ENCODE data around the gene HECA. TPM values are rescaled to one million over a fixed set of nuclear protein-coding genes. Genes with fewer than 3 reads are reported as not detected.
"Not testable (repeated sequence)": the region's sequence is repeated elsewhere in the genome, so short reads cannot be mapped to it uniquely, and the experiment has no call there.

HECA gene
- total RNA-seq, 2 donors from 2014 or later: 59.6 to 83.3 TPM

GRCh38 chr6:139151425-139152087, 16.7 kb downstream of the HECA start:
- no peaks in the 10 kb centered on the region for H3K9me3 Mint-ChIP-seq
- H3K27ac Mint-ChIP-seq: peak overlapping the region; percentile 94 to 99
- ATAC-seq: peak; percentile 4 to 18
- no peak for DNase-seq (ENCODE audit: low spot score in 2 of 2)
- peaks cover 4 to 45% of the 10 kb centered on the region in 2 donors for H3K36me3 Mint-ChIP-seq

GRCh38 chr6:139152088-139152891, 17.4 kb downstream of the HECA start:
- peak; percentile 55 to 72 for ATAC-seq
- H3K9me3 Mint-ChIP-seq: peaks cover 0 to 2% of the 10 kb centered on the region in 2 donors
- DNase-seq (ENCODE audit: low spot score in 2 of 2): no peak
- H3K27ac Mint-ChIP-seq: peak overlapping the region; percentile 94 to 99
- peaks cover 7 to 45% of the 10 kb centered on the region in 2 donors for H3K36me3 Mint-ChIP-seq

- peaks cover 0 to 7% of the 10 kb centered on the region in 2 donors for H3K9me3 Mint-ChIP-seq
- peak; percentile 32 to 53 for ATAC-seq
Measured at GRCh38 chr6:139152892-139153271, 18.0 kb downstream of the HECA start.

GRCh38 chr6:139153855-139154254, 19.0 kb downstream of the HECA start:
- DNase-seq (ENCODE audit: low spot score in 2 of 2) (no peak), ATAC-seq (peak; percentile 54 to 68)
- Mint-ChIP-seq H3K27ac (peak overlapping the region; percentile 83 to 99), H3K9me3 (peaks cover 0 to 7% of the 10 kb centered on the region in 2 donors), H3K36me3 (peaks cover 12 to 37% of the 10 kb centered on the region in 2 donors)

More at GRCh38 chr6:139152892-139153271, 18.0 kb downstream of the HECA start:
- no peak for DNase-seq (ENCODE audit: low spot score in 2 of 2)
- H3K27ac Mint-ChIP-seq: peak overlapping the region; percentile 94 to 99
- peaks cover 12 to 45% of the 10 kb centered on the region in 2 donors for H3K36me3 Mint-ChIP-seq

- peaks cover 0 to 7% of the 10 kb centered on the region in 2 donors for H3K9me3 Mint-ChIP-seq
- DNase-seq (ENCODE audit: low spot score in 2 of 2) (no peak), ATAC-seq (peak; percentile 48 to 54)
- peaks cover 12 to 33% of the 10 kb centered on the region in 2 donors for H3K36me3 Mint-ChIP-seq
- peak overlapping the region; percentile 83 to 99 for H3K27ac Mint-ChIP-seq
Measured at GRCh38 chr6:139154881-139155547, 20.1 kb downstream of the HECA start.

- H3K27ac Mint-ChIP-seq: peak overlapping the region; percentile 67 to 92
- H3K9me3 Mint-ChIP-seq: peaks cover 0 to 7% of the 10 kb centered on the region in 2 donors
- peaks cover 12 to 33% of the 10 kb centered on the region in 2 donors for H3K36me3 Mint-ChIP-seq
- no peak for DNase-seq (ENCODE audit: low spot score in 2 of 2)
- ATAC-seq: no peak
Measured at GRCh38 chr6:139156102-139156501, 21.2 kb downstream of the HECA start.

GRCh38 chr6:139156551-139156950, 21.7 kb downstream of the HECA start:
- Mint-ChIP-seq H3K9me3 (peaks cover 0 to 7% of the 10 kb centered on the region in 2 donors), H3K27ac (peak overlapping the region; percentile 67 to 92), H3K36me3 (peaks cover 12 to 33% of the 10 kb centered on the region in 2 donors)
- ATAC-seq: no peak
- no peak for DNase-seq (ENCODE audit: low spot score in 2 of 2)

- H3K27ac Mint-ChIP-seq: peak overlapping the region; percentile 57 to 97
- not testable (repeated sequence) for DNase-seq (ENCODE audit: low spot score in 2 of 2); H3K9me3 Mint-ChIP-seq; ATAC-seq
- H3K36me3 Mint-ChIP-seq: peaks cover 12 to 37% of the 10 kb centered on the region in 2 donors
Measured at GRCh38 chr6:139157086-139157485, 22.2 kb downstream of the HECA start.

GRCh38 chr6:139159016-139159415, 24.1 kb downstream of the HECA start:
- ATAC-seq: no peak
- Mint-ChIP-seq H3K36me3 (peaks cover 12 to 50% of the 10 kb centered on the region in 2 donors), H3K9me3 (peaks cover 0 to 7% of the 10 kb centered on the region in 2 donors)

GRCh38 chr6:139161169-139161568, 26.3 kb downstream of the HECA start:
- peaks cover 11 to 57% of the 10 kb centered on the region in 2 donors for H3K36me3 Mint-ChIP-seq
- H3K9me3 Mint-ChIP-seq: peaks cover 0 to 7% of the 10 kb centered on the region in 2 donors
- peak in 1 of 2 donors; percentile 71 for DNase-seq (ENCODE audit: low spot score in 2 of 2)
- peak; percentile 44 to 75 for ATAC-seq
- peak overlapping the region; percentile 90 to 99 for H3K27ac Mint-ChIP-seq

More at GRCh38 chr6:139159016-139159415, 24.1 kb downstream of the HECA start:
- peak overlapping the region in 1 of 2 donors; percentile 75 for H3K27ac Mint-ChIP-seq
- no peak for DNase-seq (ENCODE audit: low spot score in 2 of 2)

GRCh38 chr6:139161817-139162284, 27.0 kb downstream of the HECA start:
- H3K36me3 Mint-ChIP-seq: peaks cover 7 to 55% of the 10 kb centered on the region in 2 donors
- peak; percentile 70 to 75 for DNase-seq (ENCODE audit: low spot score in 2 of 2)
- peak; percentile 90 to 95 for ATAC-seq
- H3K9me3 Mint-ChIP-seq: peaks cover 0 to 7% of the 10 kb centered on the region in 2 donors
- H3K27ac Mint-ChIP-seq: peak overlapping the region; percentile 90 to 99

- ATAC-seq: no peak
- DNase-seq (ENCODE audit: low spot score in 2 of 2): no peak
- peaks cover 15 to 60% of the 10 kb centered on the region in 2 donors for H3K36me3 Mint-ChIP-seq
- peak overlapping the region; percentile 83 to 90 for H3K27ac Mint-ChIP-seq
- H3K9me3 Mint-ChIP-seq: no peaks in the 10 kb centered on the region
Measured at GRCh38 chr6:139164001-139164400, 29.1 kb downstream of the HECA start.

- no peak for ATAC-seq
- H3K36me3 Mint-ChIP-seq: peaks cover 26 to 73% of the 10 kb centered on the region in 2 donors
- no peak for DNase-seq (ENCODE audit: low spot score in 2 of 2)
- H3K9me3 Mint-ChIP-seq: no peaks in the 10 kb centered on the region
- peak overlapping the region; percentile 46 to 87 for H3K27ac Mint-ChIP-seq
Measured at GRCh38 chr6:139165324-139165723, 30.4 kb downstream of the HECA start.

- Mint-ChIP-seq H3K36me3 (peaks cover 26 to 84% of the 10 kb centered on the region in 2 donors), H3K27ac (no peak overlapping the region), H3K9me3 (no peaks in the 10 kb centered on the region)
- DNase-seq (ENCODE audit: low spot score in 2 of 2) (no peak), ATAC-seq (no peak)
Measured at GRCh38 chr6:139166238-139166955, 31.5 kb downstream of the HECA start.

- DNase-seq (ENCODE audit: low spot score in 2 of 2): no peak
- ATAC-seq: no peak
- Mint-ChIP-seq H3K9me3 (no peaks in the 10 kb centered on the region), H3K27ac (peak overlapping the region in 1 of 2 donors; percentile 25), H3K36me3 (peaks cover 26 to 84% of the 10 kb centered on the region in 2 donors)
Measured at GRCh38 chr6:139166956-139167313, 32.1 kb downstream of the HECA start.

- Mint-ChIP-seq H3K27ac (peak overlapping the region; percentile 83 to 98), H3K9me3 (no peaks in the 10 kb centered on the region), H3K36me3 (peaks cover 28 to 73% of the 10 kb centered on the region in 2 donors)
- DNase-seq (ENCODE audit: low spot score in 2 of 2) (no peak), ATAC-seq (no peak)
Measured at GRCh38 chr6:139172151-139172550, 37.3 kb downstream of the HECA start.
